Thymus (tissue), 11 donors: ENCODE measurements around the gene SLC25A42. TPM values are rescaled to one million over a fixed set of nuclear protein-coding genes. Genes with fewer than 3 reads are reported as not detected.
A peak's percentile ranks its signal among the peaks of the same experiment; 100 is the strongest.

ENCODE experiments used
- DNase-seq, 9 donors: peaks; one replicate each; pipeline ENCODE4 v3.0.0-alpha.2; 2013; ENCODE audit warnings: low spot score in 9 of 9, low read depth in 6 of 9, missing footprints in 1 of 9
- H3K27ac ChIP-seq, 2 donors: one replicate each; pipeline ENCODE4 v1.5.1; 2013; ENCODE audit warnings: control low read depth in 1 of 2, low read depth in 1 of 2, low read length in 1 of 2, mild to moderate bottlenecking in 1 of 2, moderate library complexity in 1 of 2
- H3K27me3 ChIP-seq, 2 donors: one replicate each; pipeline ENCODE4 v1.5.1; 2013; ENCODE audit warnings: low read length in 1 of 2; ENCODE audit not compliant: control insufficient read depth in 2 of 2, insufficient read depth in 1 of 2
- H3K36me3 ChIP-seq, 2 donors: one replicate each; pipeline ENCODE4 v1.5.1; 2013; ENCODE audit warnings: low read length in 1 of 2, mild to moderate bottlenecking in 1 of 2, moderate library complexity in 1 of 2; ENCODE audit not compliant: control insufficient read depth in 2 of 2, insufficient read depth in 2 of 2
- H3K4me1 ChIP-seq, 2 donors: one replicate each; pipeline ENCODE4 v1.5.1; 2013; ENCODE audit warnings: low read length in 2 of 2; ENCODE audit not compliant: control insufficient read depth in 2 of 2, insufficient read depth in 2 of 2
- H3K4me3 ChIP-seq, 2 donors: one replicate each; pipeline ENCODE4 v1.5.1; 2013; ENCODE audit warnings: low read length in 2 of 2, control low read depth in 1 of 2, mild to moderate bottlenecking in 1 of 2
- H3K9me3 ChIP-seq, 2 donors: one replicate each; pipeline ENCODE4 v1.5.1; 2013; ENCODE audit warnings: low read length in 1 of 2, mild to moderate bottlenecking in 1 of 2; ENCODE audit not compliant: control insufficient read depth in 2 of 2, insufficient read depth in 1 of 2
- WGBS: extraction: QIAGEN DNeasy Blood & Tissue Kit; methylation state at CpG from one replicate; pipeline ENCODE4 v1.1.7; 2013; 5-methylcytosine and 5-hydroxymethylcytosine counted together
- polyA plus RNA-seq: library from polyadenylated mRNA; stranded (reverse); fragments of 200-250 nt; gene quantifications from one replicate; pipeline ENCODE4 v1.2.3, GENCODE V29; 2013
- total RNA-seq: library from RNA; stranded (reverse); fragments of 120-200 nt; gene quantifications from one replicate; pipeline ENCODE4 v1.2.4, GENCODE V29; 2013
- donor health status: healthy.

Gene SLC25A42
- total and polyA plus RNA-seq, 2 donors: 5.8 to 10.9 TPM

- H3K36me3 ChIP-seq: peaks cover 81 to 85% of the 10 kb centered on the region in 2 donors
These were observed 8.8 kb upstream of the SLC25A42 start for GRCh38 chr19:19054939-19055440.

GRCh38 chr19:19055701-19056100, 8.1 kb upstream of the SLC25A42 start:
- peaks cover 80 to 82% of the 10 kb centered on the region in 2 donors for H3K36me3 ChIP-seq
- H3K27ac ChIP-seq: peak overlapping the region in 1 of 2 donors; percentile 51
- H3K9me3 ChIP-seq: no peaks in the 10 kb centered on the region
- H3K4me3 ChIP-seq: no peak overlapping the region
- no peaks in the 10 kb centered on the region for H3K27me3 ChIP-seq
- peaks cover 0 to 18% of the 10 kb centered on the region in 2 donors for H3K4me1 ChIP-seq
- 98% methylated on average over 13 of the region's 13 CpGs for WGBS
- DNase-seq: peak in 1 of 9 donors; percentile 38

More at GRCh38 chr19:19054939-19055440, 8.8 kb upstream of the SLC25A42 start:
- 99% methylated on average over 19 of the region's 19 CpGs for WGBS
- no peak overlapping the region for H3K4me3 ChIP-seq
- no peaks in the 10 kb centered on the region for H3K27me3 ChIP-seq
- H3K4me1 ChIP-seq: peaks cover 0 to 13% of the 10 kb centered on the region in 2 donors
- DNase-seq: no peak
- no peak overlapping the region for H3K27ac ChIP-seq
- no peaks in the 10 kb centered on the region for H3K9me3 ChIP-seq

- Histone ChIP-seq H3K36me3 (peaks cover 70 to 77% of the 10 kb centered on the region in 2 donors), H3K27ac (no peak overlapping the region), H3K9me3 (no peaks in the 10 kb centered on the region), H3K4me1 (peaks cover 0 to 26% of the 10 kb centered on the region in 2 donors), H3K27me3 (no peaks in the 10 kb centered on the region), H3K4me3 (no peak overlapping the region)
- WGBS: 93% methylated on average over 9 of the region's 9 CpGs
- no peak for DNase-seq
These were observed 7.0 kb upstream of the SLC25A42 start for GRCh38 chr19:19056636-19057275.

DNA sequence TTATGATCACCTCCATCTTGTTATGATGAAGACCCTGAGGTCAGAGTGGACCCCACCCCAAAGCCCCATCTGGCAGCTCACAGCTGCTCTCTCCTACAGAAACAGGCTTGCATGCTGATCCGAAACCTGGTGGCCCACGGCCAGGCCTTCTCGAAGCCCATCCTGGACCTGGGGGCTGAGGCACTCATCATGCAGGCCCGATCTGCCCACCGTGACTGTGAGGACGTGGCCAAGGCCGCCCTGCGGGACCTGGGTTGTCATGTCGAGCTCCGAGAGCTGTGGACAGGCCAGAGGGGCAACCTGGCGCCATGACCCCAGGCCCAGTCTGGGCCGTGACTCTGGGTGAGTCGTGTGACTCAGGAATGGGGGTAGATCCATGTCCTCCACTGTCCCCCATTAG, 6.5 kb upstream of the SLC25A42 start:
- no peak for DNase-seq
- 97% methylated on average over 13 of the region's 13 CpGs for WGBS
- peaks cover 64 to 75% of the 10 kb centered on the region in 2 donors for H3K36me3 ChIP-seq

GRCh38 chr19:19057720-19058119, 6.1 kb upstream of the SLC25A42 start:
- over 99% methylated on average over 7 of the region's 7 CpGs for WGBS
- Histone ChIP-seq H3K36me3 (peaks cover 60 to 71% of the 10 kb centered on the region in 2 donors), H3K27me3 (no peaks in the 10 kb centered on the region), H3K4me3 (no peak overlapping the region), H3K4me1 (peaks cover 0 to 36% of the 10 kb centered on the region in 2 donors), H3K27ac (no peak overlapping the region), H3K9me3 (no peaks in the 10 kb centered on the region)
- DNase-seq: no peak

More for the DNA sequence above, 6.5 kb upstream of the SLC25A42 start:
- no peaks in the 10 kb centered on the region for H3K9me3 ChIP-seq
- no peak overlapping the region for H3K4me3 ChIP-seq
- peaks cover 0 to 32% of the 10 kb centered on the region in 2 donors for H3K4me1 ChIP-seq
- no peak overlapping the region for H3K27ac ChIP-seq
- H3K27me3 ChIP-seq: no peaks in the 10 kb centered on the region

- Histone ChIP-seq H3K36me3 (peaks cover 50 to 56% of the 10 kb centered on the region in 2 donors), H3K4me3 (no peak overlapping the region), H3K4me1 (peaks cover 0 to 44% of the 10 kb centered on the region in 2 donors), H3K27ac (peak overlapping the region in 1 of 2 donors; percentile 68), H3K9me3 (no peaks in the 10 kb centered on the region), H3K27me3 (no peaks in the 10 kb centered on the region)
- 89% methylated on average over 17 of the region's 17 CpGs for WGBS
- DNase-seq: no peak
These were observed 4.6 kb upstream of the SLC25A42 start for GRCh38 chr19:19059018-19059836.

DNA sequence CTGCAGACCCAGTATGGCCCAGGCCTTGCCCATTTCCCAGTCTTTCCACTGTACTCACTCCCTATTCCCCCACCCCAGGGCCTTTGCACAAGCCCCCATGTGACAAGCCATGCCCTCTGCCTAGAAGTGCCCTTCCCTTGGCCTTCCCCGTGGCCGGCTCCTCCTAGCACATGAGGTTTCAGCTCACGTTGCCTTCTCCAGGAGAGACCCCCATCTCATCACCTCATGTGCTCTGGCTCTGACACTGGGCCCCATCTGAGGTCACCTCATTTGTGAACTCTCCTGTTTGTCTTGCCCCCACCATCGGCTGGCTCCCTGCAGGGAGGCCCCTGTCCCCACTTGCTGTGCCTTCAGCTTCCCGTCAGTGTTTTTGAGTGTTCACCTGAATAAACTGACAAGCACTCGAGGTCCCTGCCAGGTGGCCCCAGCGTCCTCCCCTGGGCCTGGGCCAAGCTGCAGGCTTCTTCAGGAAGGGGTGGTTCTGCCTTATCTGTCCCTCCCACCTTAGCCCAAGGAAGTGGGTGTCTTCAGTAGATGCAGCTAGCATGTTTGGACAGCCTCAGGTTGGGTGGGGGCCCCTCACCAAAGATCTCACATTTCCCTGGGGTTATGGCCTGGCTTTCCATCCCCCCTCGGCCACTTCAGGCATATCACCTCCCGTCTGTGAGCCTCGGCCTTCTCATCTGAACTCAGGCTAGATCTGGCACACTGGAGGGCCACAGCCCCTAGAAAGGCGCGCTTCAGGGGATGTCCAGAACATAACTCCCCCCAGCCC, 3.8 kb upstream of the SLC25A42 start:
- no peak overlapping the region for H3K4me3 ChIP-seq
- H3K4me1 ChIP-seq: peaks cover 0 to 50% of the 10 kb centered on the region in 2 donors
- no peaks in the 10 kb centered on the region for H3K27me3 ChIP-seq
- peak overlapping the region in 1 of 2 donors; percentile 68 for H3K27ac ChIP-seq
- WGBS: 88% methylated on average over 12 of the region's 12 CpGs
- H3K36me3 ChIP-seq: peaks cover 42 to 48% of the 10 kb centered on the region in 2 donors
- peak in 1 of 9 donors; percentile 13 for DNase-seq
- no peaks in the 10 kb centered on the region for H3K9me3 ChIP-seq

GRCh38 chr19:19061506-19061905, 2.3 kb upstream of the SLC25A42 start:
- no peak for DNase-seq
- Histone ChIP-seq H3K9me3 (no peaks in the 10 kb centered on the region), H3K4me3 (no peak overlapping the region), H3K27ac (peak overlapping the region; percentile 17 to 37), H3K27me3 (no peaks in the 10 kb centered on the region), H3K4me1 (peaks cover 0 to 59% of the 10 kb centered on the region in 2 donors), H3K36me3 (peaks cover 31 to 36% of the 10 kb centered on the region in 2 donors)
- WGBS: 99% methylated on average over 8 of the region's 8 CpGs
